ENCODE data around the gene OMP. TPM values are rescaled to one million over a fixed set of nuclear protein-coding genes. Genes with fewer than 3 reads are reported as not detected.

Gene OMP
- total RNA-seq, 3 donors from 2014 or later = not detected

DNA sequence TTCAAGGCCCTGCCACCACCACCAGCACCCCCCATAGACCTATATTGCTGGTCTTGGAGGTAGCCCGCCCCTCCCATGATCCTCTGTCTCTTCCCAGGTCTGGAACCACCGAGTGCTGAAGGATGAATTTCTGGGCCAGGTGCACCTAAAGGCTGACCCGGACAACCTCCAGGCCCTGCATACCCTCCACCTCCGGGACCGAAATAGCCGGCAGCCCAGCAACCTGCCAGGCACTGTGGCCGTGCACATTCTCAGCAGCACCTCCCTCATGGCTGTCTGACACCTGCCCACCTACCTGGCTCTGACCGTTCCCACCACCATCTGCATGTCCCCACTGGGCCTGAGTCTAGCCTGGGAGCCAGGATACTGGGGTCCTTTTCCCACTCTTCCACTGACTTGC is 21.0 kb downstream of the OMP start:
- Histone ChIP-seq H3K36me3 (no peaks in the 10 kb centered on the region), H3K4me1 (peaks cover 0 to 5% of the 10 kb centered on the region in 2 donors), H3K27ac (no peak overlapping the region), H3K4me3 (no peak overlapping the region), H3K9me3 (no peaks in the 10 kb centered on the region), H3K27me3 (no peaks in the 10 kb centered on the region)
- TF ChIP-seq POLR2A (IDR thresholded peaks at IDR 0.05) = no peak
- no peak for TF ChIP-seq POLR2AphosphoS5 (IDR thresholded peaks at IDR 0.05)
- TF ChIP-seq, protein P1, sequence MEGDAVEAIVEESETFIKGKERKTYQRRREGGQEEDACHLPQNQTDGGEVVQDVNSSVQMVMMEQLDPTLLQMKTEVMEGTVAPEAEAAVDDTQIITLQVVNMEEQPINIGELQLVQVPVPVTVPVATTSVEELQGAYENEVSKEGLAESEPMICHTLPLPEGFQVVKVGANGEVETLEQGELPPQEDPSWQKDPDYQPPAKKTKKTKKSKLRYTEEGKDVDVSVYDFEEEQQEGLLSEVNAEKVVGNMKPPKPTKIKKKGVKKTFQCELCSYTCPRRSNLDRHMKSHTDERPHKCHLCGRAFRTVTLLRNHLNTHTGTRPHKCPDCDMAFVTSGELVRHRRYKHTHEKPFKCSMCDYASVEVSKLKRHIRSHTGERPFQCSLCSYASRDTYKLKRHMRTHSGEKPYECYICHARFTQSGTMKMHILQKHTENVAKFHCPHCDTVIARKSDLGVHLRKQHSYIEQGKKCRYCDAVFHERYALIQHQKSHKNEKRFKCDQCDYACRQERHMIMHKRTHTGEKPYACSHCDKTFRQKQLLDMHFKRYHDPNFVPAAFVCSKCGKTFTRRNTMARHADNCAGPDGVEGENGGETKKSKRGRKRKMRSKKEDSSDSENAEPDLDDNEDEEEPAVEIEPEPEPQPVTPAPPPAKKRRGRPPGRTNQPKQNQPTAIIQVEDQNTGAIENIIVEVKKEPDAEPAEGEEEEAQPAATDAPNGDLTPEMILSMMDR (IDR thresholded peaks at IDR 0.05) = no peak
- no peak for DNase-seq (ENCODE audit: low spot score in 2 of 2)
- intact Hi-C loops (cut with DNase I; ENCODE audit: low total_unique reads) = no loop called here

DNA sequence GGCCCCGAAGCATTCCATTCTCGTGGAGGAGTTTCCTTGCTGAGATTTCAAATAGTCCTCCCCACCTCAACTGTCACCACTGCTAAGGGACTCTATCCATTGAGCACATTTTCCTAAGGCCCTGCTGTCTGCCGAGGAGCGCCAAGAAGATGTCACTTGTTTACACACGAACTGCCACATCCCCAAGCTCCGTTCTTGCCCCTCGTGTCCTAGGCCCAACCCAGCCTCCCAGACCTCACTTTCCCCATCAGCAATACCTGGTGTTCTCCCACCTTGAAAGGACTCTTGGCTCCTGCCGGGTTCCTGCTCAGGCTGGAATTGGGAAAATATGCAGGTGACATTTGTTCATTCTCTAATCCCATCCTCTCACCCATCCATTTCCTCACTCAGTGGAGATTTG is 21.4 kb downstream of the OMP start:
- intact Hi-C loops (cut with DNase I; ENCODE audit: low total_unique reads) = loop anchor here (1.0 kb wide), 1 partner anchor 58 kb away; the partner anchor contains the start of gene CAPN5
- TF ChIP-seq POLR2A (IDR thresholded peaks at IDR 0.05) (no peak), POLR2AphosphoS5 (IDR thresholded peaks at IDR 0.05) (no peak)
- TF ChIP-seq, protein P1 (IDR thresholded peaks at IDR 0.05) = no peak
- no peaks in the 10 kb centered on the region for H3K27me3 ChIP-seq

DNA sequence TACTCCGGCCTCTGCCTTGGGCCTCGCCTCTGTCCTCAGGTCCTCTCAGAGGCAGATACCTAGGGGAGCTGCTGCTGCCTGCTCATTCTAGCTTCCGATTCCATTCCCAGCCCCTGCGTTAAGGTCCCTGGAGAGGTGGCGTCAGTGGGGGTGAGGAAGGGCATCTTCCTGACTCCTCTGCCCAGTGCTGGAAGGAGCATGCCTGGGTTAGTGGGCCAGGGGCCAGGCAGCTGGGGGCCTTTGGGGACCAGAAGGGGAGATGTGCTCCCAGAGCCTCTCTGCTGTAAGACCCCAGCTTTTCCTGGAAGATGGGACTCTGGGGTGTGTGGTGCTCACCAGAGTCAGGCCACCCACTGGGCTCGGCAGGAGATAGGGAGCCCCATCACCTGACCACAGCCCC is 21.8 kb downstream of the OMP start:
- Histone ChIP-seq H3K27ac (no peak overlapping the region), H3K36me3 (no peaks in the 10 kb centered on the region), H3K4me3 (no peak overlapping the region), H3K4me1 (peaks cover 0 to 5% of the 10 kb centered on the region in 2 donors), H3K9me3 (no peaks in the 10 kb centered on the region), H3K27me3 (no peaks in the 10 kb centered on the region)
- no peak for TF ChIP-seq POLR2AphosphoS5 (IDR thresholded peaks at IDR 0.05)
- TF ChIP-seq, protein P1 (IDR thresholded peaks at IDR 0.05) = no peak
- TF ChIP-seq POLR2A (IDR thresholded peaks at IDR 0.05) = no peak
- intact Hi-C loops (cut with DNase I; ENCODE audit: low total_unique reads) = loop anchor here (1.0 kb wide), 1 partner anchor 58 kb away; the partner anchor contains the start of gene CAPN5
- DNase-seq (ENCODE audit: low spot score in 2 of 2) = no peak

More for the DNA sequence above, 21.4 kb downstream of the OMP start:
- H3K36me3 ChIP-seq = no peaks in the 10 kb centered on the region
- H3K27ac ChIP-seq = no peak overlapping the region
- DNase-seq (ENCODE audit: low spot score in 2 of 2) = no peak
- no peak overlapping the region for H3K4me3 ChIP-seq
- peaks cover 0 to 5% of the 10 kb centered on the region in 2 donors for H3K4me1 ChIP-seq
- H3K9me3 ChIP-seq = no peaks in the 10 kb centered on the region

DNA sequence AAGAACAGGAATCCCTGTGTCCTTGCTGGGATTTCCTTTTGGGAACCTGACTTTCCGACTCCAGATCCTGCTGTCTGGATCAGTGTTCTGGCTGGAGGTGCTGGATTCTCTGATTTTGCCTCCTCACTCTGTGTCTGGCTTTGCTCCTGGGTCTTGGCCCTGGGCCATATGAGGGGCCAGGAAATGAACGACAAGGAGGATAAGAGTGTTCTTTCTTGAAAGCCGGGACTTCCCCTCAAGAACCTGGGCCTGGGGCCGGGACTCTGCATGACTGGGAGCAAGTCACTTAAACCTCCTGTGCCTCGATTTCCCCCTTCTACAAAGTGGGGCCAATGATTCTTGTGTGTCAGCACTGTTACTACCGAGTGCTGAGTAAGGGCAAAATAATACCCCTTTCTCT is 22.6 kb downstream of the OMP start:
- intact Hi-C loops (cut with DNase I; ENCODE audit: low total_unique reads) = no loop called here
- DNase-seq (ENCODE audit: low spot score in 2 of 2) = no peak
- TF ChIP-seq POLR2A (IDR thresholded peaks at IDR 0.05) (no peak), POLR2AphosphoS5 (IDR thresholded peaks at IDR 0.05) (no peak)
- TF ChIP-seq, protein P1 (IDR thresholded peaks at IDR 0.05) = no peak
- Histone ChIP-seq H3K27me3 (no peaks in the 10 kb centered on the region), H3K9me3 (no peaks in the 10 kb centered on the region), H3K27ac (no peak overlapping the region), H3K4me3 (no peak overlapping the region), H3K36me3 (no peaks in the 10 kb centered on the region), H3K4me1 (peaks cover 0 to 5% of the 10 kb centered on the region in 2 donors)

DNA sequence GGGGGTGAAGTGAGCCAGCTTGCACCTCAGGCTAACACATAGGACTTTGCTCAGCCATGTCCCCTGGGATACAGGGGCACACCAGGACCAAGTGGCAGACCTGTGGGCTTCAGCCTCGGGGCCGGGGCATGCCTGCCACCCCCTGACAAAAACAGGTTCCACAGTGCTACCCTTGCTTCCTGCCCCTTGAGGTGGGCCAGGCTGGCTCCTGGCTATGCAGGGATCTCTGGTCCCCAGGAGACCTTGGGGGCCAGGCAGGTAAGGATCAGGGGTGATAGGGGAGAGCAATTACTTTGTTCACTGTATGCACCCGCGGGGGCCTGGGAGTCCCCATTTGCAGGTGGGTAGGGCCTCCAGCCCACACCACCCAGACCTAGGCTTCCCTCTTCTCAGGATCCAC is 23.1 kb downstream of the OMP start:
- Histone ChIP-seq H3K4me1 (peaks cover 0 to 5% of the 10 kb centered on the region in 2 donors), H3K4me3 (no peak overlapping the region)
- no peak for TF ChIP-seq POLR2A (IDR thresholded peaks at IDR 0.05)
- TF ChIP-seq, protein P1 (IDR thresholded peaks at IDR 0.05) = no peak
- TF ChIP-seq POLR2AphosphoS5 (IDR thresholded peaks at IDR 0.05) = no peak

More for the DNA sequence above, 23.1 kb downstream of the OMP start:
- no peaks in the 10 kb centered on the region for H3K27me3 ChIP-seq
- no peaks in the 10 kb centered on the region for H3K9me3 ChIP-seq
- no peaks in the 10 kb centered on the region for H3K36me3 ChIP-seq
- intact Hi-C loops (cut with DNase I; ENCODE audit: low total_unique reads) = no loop called here
- no peak for DNase-seq (ENCODE audit: low spot score in 2 of 2)
- H3K27ac ChIP-seq = no peak overlapping the region
